ENCODE measurements around the gene GFRA1.
"Not testable (repeated sequence)": the region's sequence is repeated elsewhere in the genome, so short reads cannot be mapped to it uniquely, and the experiment has no call there.

The GFRA1 gene

DNA sequence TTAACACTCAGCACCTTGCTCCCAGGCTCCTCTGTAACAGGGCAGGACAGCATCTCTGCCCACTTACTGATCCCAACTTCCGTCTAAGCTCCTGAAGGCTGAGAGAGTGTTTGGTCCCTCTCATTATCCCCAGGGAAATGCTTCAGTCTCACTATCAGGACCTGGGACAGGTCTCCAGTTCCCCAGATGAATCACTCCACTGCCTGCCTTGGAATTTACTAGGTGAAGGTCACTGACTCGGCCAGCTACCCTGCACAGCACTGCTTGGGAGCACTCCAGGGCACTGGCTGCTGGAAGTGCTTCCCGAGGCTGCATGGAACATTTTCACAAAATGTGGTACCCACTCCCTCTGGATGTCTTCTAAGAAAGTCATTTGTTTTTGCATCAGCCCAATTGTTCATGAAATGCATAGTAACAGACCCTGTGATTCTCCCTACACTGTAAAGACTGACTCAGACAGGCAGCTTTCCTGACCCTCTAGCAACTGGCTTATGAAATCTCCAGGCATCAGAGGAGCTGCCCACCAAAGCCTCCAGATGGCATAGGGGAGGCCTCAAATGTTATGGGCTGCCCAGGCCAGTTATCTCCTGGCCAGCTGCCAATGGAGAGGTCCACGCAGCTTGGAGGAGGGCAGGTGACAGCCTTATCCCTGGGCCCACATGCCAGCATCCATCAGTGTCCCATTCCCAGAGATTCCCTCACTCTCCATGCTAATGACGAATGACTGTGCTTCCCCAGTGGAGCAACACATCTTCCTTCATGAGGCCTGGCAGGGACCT lies 89.1 kb downstream of the GFRA1 start:
- Mint-ChIP-seq H3K4me1 (ENCODE audit: low read depth) (no peaks in the 10 kb centered on the region), H3K27me3 (no peaks in the 10 kb centered on the region), H3K27ac (no peak overlapping the region), H3K9me3 (no peaks in the 10 kb centered on the region), H3K36me3 (ENCODE audit: low read depth) (no peaks in the 10 kb centered on the region), H3K4me3 (no peak overlapping the region)
- DNase-seq: no peak

DNA sequence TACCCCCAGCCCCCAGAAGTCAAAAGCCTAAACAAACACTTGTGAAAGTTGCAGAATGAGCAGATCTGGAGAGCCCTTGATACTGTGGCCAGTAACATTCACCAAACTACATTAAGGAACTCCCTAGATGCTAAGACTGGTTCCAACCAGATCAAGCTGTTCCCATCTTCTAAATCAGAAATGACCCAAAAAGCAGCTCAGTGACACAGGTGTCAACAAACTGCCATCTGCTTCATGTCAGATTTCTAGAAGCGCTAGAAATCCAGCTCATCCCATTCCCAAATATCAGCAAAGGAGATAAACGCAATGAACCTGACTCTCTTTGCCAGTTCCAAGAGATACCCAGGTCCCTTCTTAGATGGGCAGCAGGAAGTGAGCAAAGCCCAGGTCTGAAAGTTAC lies 90.6 kb downstream of the GFRA1 start:
- Mint-ChIP-seq H3K27me3 (no peaks in the 10 kb centered on the region), H3K9me3 (no peaks in the 10 kb centered on the region), H3K36me3 (ENCODE audit: low read depth) (no peaks in the 10 kb centered on the region), H3K27ac (no peak overlapping the region), H3K4me1 (ENCODE audit: low read depth) (no peaks in the 10 kb centered on the region), H3K4me3 (no peak overlapping the region)
- no peak for DNase-seq

DNA sequence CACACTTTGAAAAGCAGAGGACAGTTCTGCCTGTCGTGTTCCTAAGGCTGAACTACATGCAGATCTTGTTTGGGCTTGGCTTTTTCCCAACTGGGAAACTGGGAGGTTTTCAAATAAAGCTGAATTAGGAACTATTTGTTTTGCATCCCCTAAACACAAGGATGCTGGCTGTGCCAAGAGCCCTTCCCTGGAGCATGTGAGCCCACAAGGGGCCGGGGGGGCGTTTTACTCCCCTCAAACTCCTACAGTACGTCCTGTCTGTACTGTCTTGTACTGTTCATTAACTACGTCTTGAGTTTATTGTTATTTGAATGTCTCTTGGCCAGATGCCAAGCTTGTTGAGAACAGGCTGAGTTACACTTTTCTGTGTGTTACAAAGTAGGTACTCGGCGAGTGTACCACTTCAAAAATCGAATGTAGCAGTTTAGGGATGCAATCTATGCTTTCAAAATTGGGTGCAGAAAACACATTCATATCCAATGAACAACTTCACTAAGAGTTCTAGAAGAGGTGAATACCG lies 94.9 kb downstream of the GFRA1 start:
- Mint-ChIP-seq H3K4me3 (no peak overlapping the region), H3K27me3 (no peaks in the 10 kb centered on the region), H3K27ac (no peak overlapping the region), H3K36me3 (ENCODE audit: low read depth) (no peaks in the 10 kb centered on the region), H3K9me3 (no peaks in the 10 kb centered on the region), H3K4me1 (ENCODE audit: low read depth) (no peaks in the 10 kb centered on the region)
- no peak for DNase-seq

DNA sequence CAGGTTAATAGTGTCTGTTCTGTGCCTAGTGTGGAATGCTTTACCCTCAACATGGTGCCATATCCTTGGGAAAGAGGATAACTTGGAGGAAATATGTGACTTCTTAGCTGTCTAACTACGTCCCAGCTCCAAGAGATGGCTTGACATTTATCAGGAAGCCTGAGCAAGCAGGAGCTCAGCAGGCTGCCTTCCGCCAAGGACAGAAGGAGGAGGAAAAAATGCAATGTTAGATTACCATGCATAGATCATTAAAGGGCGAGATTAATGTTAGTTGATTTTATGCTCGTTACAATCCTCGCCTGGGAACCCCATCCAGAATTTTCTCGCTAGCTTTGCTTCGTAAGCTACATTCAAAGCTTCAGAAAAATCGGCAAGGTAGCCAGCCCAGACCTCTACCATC lies 97.8 kb downstream of the GFRA1 start:
- H3K36me3 Mint-ChIP-seq (ENCODE audit: low read depth): no peaks in the 10 kb centered on the region
- H3K4me1 Mint-ChIP-seq (ENCODE audit: low read depth): no peaks in the 10 kb centered on the region
- H3K27me3 Mint-ChIP-seq: no peaks in the 10 kb centered on the region
- H3K4me3 Mint-ChIP-seq: no peak overlapping the region
- DNase-seq: no peak
- no peaks in the 10 kb centered on the region for H3K9me3 Mint-ChIP-seq
- no peak overlapping the region for H3K27ac Mint-ChIP-seq

DNA sequence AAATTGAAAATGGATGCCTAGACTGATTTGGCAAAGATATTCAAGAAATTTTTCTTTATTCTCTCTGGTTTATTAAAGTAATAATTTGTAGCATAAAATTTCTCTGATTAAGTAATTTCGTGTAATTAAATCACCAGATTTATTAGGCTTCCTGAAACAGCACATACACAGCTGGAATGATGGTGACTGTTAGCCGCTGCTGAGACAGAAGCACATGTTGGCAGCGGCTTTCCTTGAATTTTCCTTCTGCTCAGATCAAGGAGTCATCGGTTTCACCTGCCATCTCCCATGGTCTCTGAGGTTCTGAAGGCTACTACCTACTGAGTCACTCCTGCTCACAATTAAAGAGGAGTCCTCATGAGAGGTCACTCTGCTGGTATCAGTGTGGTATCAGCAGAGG lies 101.5 kb downstream of the GFRA1 start:
- no peaks in the 10 kb centered on the region for H3K27me3 Mint-ChIP-seq
- H3K9me3 Mint-ChIP-seq: peaks cover under 1% of the 10 kb centered on the region
- no peaks in the 10 kb centered on the region for H3K4me1 Mint-ChIP-seq (ENCODE audit: low read depth)
- no peak overlapping the region for H3K27ac Mint-ChIP-seq
- no peaks in the 10 kb centered on the region for H3K36me3 Mint-ChIP-seq (ENCODE audit: low read depth)
- DNase-seq: no peak
- H3K4me3 Mint-ChIP-seq: no peak overlapping the region

DNA sequence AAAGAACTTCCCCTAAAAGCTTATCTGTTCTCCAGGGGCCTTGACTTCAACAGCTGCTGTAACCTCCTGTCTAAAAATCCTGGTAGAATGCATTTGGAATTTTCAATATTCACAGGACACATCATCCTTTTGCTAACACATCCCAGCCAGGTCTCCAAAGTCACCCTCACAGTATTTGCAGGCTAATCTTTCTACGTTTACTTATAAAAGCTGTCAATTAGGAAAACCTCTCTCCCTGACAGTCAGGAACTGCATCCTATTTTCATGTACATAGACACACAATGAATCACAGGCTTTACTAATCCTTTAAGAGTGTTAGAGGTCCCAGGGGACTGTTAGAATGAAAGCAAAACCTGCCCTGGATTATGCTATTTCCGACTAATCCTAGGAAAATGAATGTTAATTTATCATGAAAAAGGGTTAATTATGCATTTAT lies 102.2 kb downstream of the GFRA1 start:
- H3K4me1 Mint-ChIP-seq (ENCODE audit: low read depth): no peaks in the 10 kb centered on the region
- no peaks in the 10 kb centered on the region for H3K36me3 Mint-ChIP-seq (ENCODE audit: low read depth)
- no peak overlapping the region for H3K4me3 Mint-ChIP-seq
- H3K27me3 Mint-ChIP-seq: no peaks in the 10 kb centered on the region
- DNase-seq: no peak
- H3K9me3 Mint-ChIP-seq: peaks cover 4% of the 10 kb centered on the region
- H3K27ac Mint-ChIP-seq: no peak overlapping the region

DNA sequence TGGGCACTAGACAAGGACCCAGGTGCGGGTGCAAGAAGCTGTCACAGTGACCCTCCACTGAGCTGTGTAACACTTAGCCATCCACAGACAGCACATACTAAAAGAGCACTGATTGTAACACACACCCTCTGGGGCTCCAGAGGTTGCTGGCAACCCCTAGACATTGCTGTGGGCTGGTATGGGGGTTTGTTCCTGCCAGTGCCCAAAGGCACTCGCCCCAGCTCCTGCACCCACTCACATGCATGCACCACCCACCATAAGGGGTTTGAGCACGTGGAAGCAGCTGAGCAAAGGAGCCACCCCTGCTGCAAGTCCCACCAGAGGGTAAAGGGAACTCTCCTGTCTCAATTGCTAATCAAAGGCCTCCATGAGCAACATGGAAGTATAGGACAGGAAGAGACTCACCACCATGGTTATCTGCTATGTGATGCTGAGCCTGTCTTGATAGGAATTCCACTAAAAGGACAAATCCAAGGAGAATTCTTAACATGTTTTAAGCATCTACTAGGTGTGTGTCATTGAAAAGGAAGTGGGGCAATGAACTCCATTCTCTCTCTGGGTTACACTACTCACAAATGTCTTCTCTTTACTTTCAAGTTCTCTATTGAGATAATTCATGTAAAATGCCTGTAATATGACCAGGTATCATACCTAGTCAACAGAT lies 103.1 kb downstream of the GFRA1 start:
- no peak for DNase-seq
- no peak overlapping the region for H3K27ac Mint-ChIP-seq
- no peaks in the 10 kb centered on the region for H3K4me1 Mint-ChIP-seq (ENCODE audit: low read depth)

DNA sequence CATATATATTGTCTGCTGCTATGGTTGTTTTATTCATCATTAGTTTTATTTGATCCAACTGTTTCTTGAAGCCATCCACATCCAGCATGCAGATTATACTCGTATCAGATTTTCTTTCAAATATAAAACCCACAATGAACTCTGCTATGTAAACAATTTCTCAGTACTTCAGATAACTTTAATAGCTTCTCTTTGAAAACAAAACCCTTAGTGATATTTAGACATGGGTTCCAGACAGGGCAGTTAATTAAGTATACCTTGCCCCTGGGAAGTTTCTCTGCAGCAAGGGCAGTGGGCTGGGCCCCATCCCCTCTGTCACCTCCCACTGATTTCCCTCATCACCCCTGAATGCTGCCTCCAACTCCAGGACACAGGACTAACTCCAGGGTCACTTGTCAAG lies 104.3 kb downstream of the GFRA1 start:
- DNase-seq: no peak
- Mint-ChIP-seq H3K4me3 (no peak overlapping the region), H3K9me3 (peaks cover 4% of the 10 kb centered on the region), H3K4me1 (ENCODE audit: low read depth) (no peaks in the 10 kb centered on the region), H3K27ac (no peak overlapping the region), H3K36me3 (ENCODE audit: low read depth) (no peaks in the 10 kb centered on the region), H3K27me3 (no peaks in the 10 kb centered on the region)

More for the DNA sequence above, 103.1 kb downstream of the GFRA1 start:
- H3K9me3 Mint-ChIP-seq: peaks cover 4% of the 10 kb centered on the region
- no peak overlapping the region for H3K4me3 Mint-ChIP-seq
- no peaks in the 10 kb centered on the region for H3K27me3 Mint-ChIP-seq
- H3K36me3 Mint-ChIP-seq (ENCODE audit: low read depth): no peaks in the 10 kb centered on the region

DNA sequence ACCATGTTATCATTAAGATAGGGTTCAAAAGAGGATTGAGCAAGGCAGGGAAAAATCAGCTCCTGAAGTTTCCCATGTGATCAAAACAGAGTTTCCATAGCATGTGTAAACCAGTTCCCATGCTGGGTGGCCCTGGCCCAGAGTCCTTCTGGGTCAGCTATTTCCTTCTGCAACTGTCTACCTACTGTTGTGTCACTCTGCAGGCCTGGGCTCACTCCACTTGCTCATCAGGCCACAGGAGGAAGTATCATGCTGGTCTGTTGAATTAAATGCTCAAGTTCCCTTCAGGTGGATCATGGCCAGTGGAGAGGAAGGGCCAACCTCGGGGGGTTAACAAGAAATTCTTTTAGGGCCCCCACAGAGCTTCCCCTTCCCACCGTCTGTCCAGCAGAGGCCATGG lies 104.7 kb downstream of the GFRA1 start:
- no peaks in the 10 kb centered on the region for H3K36me3 Mint-ChIP-seq (ENCODE audit: low read depth)
- no peaks in the 10 kb centered on the region for H3K4me1 Mint-ChIP-seq (ENCODE audit: low read depth)
- peaks cover 4% of the 10 kb centered on the region for H3K9me3 Mint-ChIP-seq

DNA sequence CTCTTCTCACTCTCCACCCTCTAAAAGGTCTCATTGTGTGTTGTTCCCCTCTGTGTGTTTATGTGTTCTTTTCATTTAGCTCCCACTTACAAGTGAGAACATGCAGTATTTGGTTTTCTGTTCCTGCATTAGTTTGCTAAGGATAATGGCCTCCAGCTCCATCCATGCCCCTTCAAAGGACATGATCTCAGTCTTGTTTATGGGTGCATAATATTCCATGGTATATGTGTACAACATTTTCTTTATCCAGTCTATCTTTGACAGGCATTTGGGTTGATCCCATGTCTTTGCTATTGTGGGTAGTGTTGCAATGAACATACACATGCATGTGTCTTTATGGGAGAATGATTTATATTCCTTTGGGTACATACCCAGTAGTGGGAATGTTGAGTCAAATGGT lies 107.1 kb downstream of the GFRA1 start:
- not testable (repeated sequence) for H3K36me3 Mint-ChIP-seq (ENCODE audit: low read depth); DNase-seq; H3K4me1 Mint-ChIP-seq (ENCODE audit: low read depth); H3K4me3 Mint-ChIP-seq; H3K27me3 Mint-ChIP-seq; H3K27ac Mint-ChIP-seq; H3K9me3 Mint-ChIP-seq

More for the DNA sequence above, 104.7 kb downstream of the GFRA1 start:
- no peak for DNase-seq
- no peak overlapping the region for H3K27ac Mint-ChIP-seq
- H3K27me3 Mint-ChIP-seq: no peaks in the 10 kb centered on the region
- H3K4me3 Mint-ChIP-seq: no peak overlapping the region

DNA sequence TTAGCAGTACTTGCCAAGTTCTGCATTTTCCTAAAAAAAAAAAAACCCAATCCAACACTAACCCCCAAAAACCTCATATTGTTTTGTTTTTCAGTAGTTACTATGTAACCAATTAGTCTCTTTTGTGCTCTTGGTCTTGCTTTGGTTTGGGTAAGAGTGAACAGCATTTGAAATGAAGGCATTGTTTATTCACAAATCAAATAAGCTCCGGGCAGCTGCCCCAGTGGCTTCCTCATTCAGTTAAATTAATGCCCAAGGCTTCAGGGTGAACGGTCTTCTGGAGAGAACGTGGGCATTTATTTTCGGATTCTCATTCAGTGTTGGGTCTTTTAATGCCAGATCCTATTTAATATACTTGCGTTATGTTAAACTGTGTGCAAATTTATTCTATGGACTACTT lies 108.7 kb downstream of the GFRA1 start:
- H3K27me3 Mint-ChIP-seq: no peaks in the 10 kb centered on the region
- DNase-seq: no peak
- no peaks in the 10 kb centered on the region for H3K4me1 Mint-ChIP-seq (ENCODE audit: low read depth)
- H3K9me3 Mint-ChIP-seq: peaks cover 4% of the 10 kb centered on the region
- H3K4me3 Mint-ChIP-seq: no peak overlapping the region
- H3K27ac Mint-ChIP-seq: no peak overlapping the region
- H3K36me3 Mint-ChIP-seq (ENCODE audit: low read depth): no peaks in the 10 kb centered on the region

DNA sequence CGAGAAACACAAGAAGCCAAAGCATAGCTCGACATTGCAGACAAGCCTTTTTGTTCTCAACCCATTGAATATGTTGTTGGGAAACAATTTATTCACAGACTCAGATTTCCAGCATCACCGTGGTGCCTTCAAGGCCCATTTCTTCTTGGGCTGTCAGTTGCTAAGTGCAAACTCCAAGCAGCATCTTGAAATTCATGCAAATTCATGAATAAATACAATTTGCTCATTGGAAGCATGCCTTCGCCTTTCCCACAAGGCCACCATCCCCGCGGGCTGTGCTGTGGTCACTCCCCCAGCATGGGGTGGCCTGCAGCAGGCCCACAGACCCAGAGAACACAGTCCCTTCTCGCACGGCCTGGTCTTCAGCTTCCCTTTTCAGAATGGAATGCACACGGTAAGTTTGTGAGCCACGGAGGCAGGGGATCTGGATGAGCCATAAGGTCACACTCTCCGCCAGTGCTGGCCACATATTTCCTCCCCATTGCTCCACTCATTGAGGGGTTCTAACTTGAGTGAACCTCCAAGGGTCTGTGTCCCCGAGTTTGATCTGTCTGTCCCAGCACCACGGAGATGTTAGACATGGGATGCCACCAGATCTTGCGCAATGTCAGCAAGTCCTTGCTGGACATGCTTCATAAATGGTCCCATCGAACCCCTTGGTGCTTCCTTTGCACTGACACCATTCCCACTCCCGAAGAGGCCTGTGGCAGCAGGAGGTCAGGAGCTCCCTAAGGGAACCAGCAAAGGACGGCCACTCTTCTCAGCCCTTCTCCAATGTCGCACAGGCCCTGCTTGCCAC lies 109.5 kb downstream of the GFRA1 start:
- Mint-ChIP-seq H3K36me3 (ENCODE audit: low read depth) (no peaks in the 10 kb centered on the region), H3K27me3 (no peaks in the 10 kb centered on the region), H3K9me3 (peaks cover 4% of the 10 kb centered on the region), H3K4me3 (no peak overlapping the region), H3K4me1 (ENCODE audit: low read depth) (no peaks in the 10 kb centered on the region), H3K27ac (no peak overlapping the region)
- no peak for DNase-seq

DNA sequence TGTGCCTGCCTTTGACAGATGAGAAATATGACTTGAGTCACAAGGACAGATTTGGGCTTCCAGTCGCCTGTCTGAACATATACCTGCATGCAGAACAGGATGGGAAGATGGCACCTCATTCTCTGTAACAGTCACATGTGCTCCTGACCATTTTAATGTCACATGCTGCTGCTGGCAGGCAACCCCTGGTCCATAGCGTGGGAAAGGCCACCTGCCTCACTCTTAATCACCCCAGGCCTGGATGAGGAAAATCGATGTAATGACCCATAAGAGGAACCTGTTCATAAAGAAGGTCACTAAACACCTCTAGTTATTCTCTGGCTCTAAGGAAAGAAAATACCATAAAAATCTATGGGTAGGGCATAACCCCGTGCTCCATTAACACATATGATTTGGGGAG lies 110.2 kb downstream of the GFRA1 start:
- no peaks in the 10 kb centered on the region for H3K4me1 Mint-ChIP-seq (ENCODE audit: low read depth)
- H3K27ac Mint-ChIP-seq: no peak overlapping the region
- H3K9me3 Mint-ChIP-seq: peaks cover 4% of the 10 kb centered on the region

DNA sequence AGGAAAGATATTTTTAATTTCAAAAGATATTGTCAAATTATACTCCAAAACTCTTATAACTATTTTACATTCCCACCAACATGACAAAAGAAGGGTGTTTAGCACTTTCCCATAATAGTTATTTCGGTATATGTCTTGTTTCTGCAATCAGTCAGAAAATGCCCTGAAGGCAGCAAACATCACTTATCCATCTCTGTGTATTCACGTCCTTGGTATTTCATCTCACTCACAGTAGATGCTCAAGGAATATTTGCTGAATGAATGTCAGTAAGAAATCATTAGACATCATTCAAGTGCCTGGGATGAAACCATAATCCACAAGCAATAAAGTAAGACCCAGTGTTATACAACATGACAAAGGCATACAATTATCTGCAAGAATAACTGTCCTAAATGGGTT lies 112.7 kb downstream of the GFRA1 start:
- Mint-ChIP-seq H3K27ac (no peak overlapping the region), H3K4me1 (ENCODE audit: low read depth) (no peaks in the 10 kb centered on the region), H3K27me3 (no peaks in the 10 kb centered on the region), H3K4me3 (no peak overlapping the region), H3K9me3 (no peaks in the 10 kb centered on the region), H3K36me3 (ENCODE audit: low read depth) (no peaks in the 10 kb centered on the region)
- DNase-seq: no peak

More for the DNA sequence above, 110.2 kb downstream of the GFRA1 start:
- Mint-ChIP-seq H3K36me3 (ENCODE audit: low read depth) (no peaks in the 10 kb centered on the region), H3K27me3 (no peaks in the 10 kb centered on the region), H3K4me3 (no peak overlapping the region)
- no peak for DNase-seq

DNA sequence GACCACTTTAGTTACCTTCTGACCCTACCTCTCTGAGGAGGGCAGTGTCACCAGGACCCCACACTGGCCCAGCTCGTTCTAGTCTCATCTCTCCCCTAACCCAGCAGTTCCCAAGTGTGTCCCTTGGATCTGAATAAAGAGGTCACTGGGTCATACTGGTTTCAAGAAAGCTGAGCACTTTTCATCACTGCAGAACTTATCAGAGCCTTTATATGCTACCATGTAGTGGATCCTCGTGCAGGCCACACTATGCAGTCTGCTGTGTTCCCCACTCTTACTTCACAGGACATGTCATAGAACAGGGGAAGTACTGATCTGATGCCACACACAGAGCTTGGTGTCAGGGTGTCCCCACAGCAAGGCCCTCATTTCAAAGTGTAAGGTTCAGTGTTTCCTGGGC lies 113.8 kb downstream of the GFRA1 start:
- DNase-seq: no peak

More for the DNA sequence above, 113.8 kb downstream of the GFRA1 start:
- no peaks in the 10 kb centered on the region for H3K4me1 Mint-ChIP-seq (ENCODE audit: low read depth)
- H3K27me3 Mint-ChIP-seq: no peaks in the 10 kb centered on the region
- no peak overlapping the region for H3K27ac Mint-ChIP-seq
- no peak overlapping the region for H3K4me3 Mint-ChIP-seq
- no peaks in the 10 kb centered on the region for H3K36me3 Mint-ChIP-seq (ENCODE audit: low read depth)
- H3K9me3 Mint-ChIP-seq: no peaks in the 10 kb centered on the region
